WTC11 (cell line): ENCODE data around the gene STRN. TPM values are rescaled to one million over a fixed set of nuclear protein-coding genes. Genes with fewer than 3 reads are reported as not detected.

Experiments
- ATAC-seq: fragments of 200-7000 bp; cut with Tn5 transposase; 2 replicates; pipeline ENCODE4 v1.10.0; 2021; ENCODE audit warnings: mild to moderate bottlenecking, moderate library complexity
- CTCF ChIA-PET: fragments of 300-600 bp; sonication (Branson Sonifier 250); formaldehyde crosslinking; loops from one replicate; lab custom pipeline; 2021; ENCODE audit warnings: antibody characterized with exemption; lab: Charles Lee
- POLR2A ChIA-PET: fragments of 350-600 bp; sonication (Branson Sonifier 250); formaldehyde crosslinking; loops from one replicate; lab custom pipeline; 2021; ENCODE audit warnings: antibody characterized with exemption; lab: Charles Lee
- DNase-seq: peaks from one replicate; pipeline ENCODE4 v3.0.0; 2021; ENCODE audit warnings: low spot score
- H3K27ac Mint-ChIP-seq: 2 replicates; pipeline ENCODE4 v1.8.0; 2021; ENCODE audit warnings: mixed read lengths
- H3K27me3 Mint-ChIP-seq: 2 replicates; pipeline ENCODE4 v1.8.0; 2021; ENCODE audit warnings: low read depth, mild to moderate bottlenecking, moderate library complexity, mixed read lengths
- H3K36me3 Mint-ChIP-seq: 2 replicates; pipeline ENCODE4 v1.8.0; 2021; ENCODE audit warnings: mixed read lengths
- H3K4me1 Mint-ChIP-seq: 2 replicates; pipeline ENCODE4 v1.8.0; 2022; ENCODE audit warnings: mixed read lengths
- H3K4me3 Mint-ChIP-seq: 2 replicates; pipeline ENCODE4 v1.8.0; 2021; ENCODE audit warnings: mild to moderate bottlenecking, moderate library complexity, mixed read lengths
- H3K9me3 Mint-ChIP-seq: 2 replicates; pipeline ENCODE4 v1.8.0; 2021; ENCODE audit warnings: mixed read lengths
- AFF4 ChIP-seq: sonication (generic); formaldehyde crosslinking; IDR thresholded peaks from 2 replicates; pipeline ENCODE4 v1.8.1; 2023; ENCODE audit warnings: mild to moderate bottlenecking, missing genetic modification reagents, borderline replicate concordance
- ATF1 ChIP-seq: sonication (generic); formaldehyde crosslinking; IDR thresholded peaks from 2 replicates; pipeline ENCODE4 v1.8.1; 2023; ENCODE audit warnings: mild to moderate bottlenecking, moderate library complexity, missing genetic modification reagents
- E2F4 ChIP-seq: sonication (generic); formaldehyde crosslinking; IDR thresholded peaks from 2 replicates; pipeline ENCODE4 v1.8.1; 2022; ENCODE audit warnings: low read depth, mild to moderate bottlenecking, moderate library complexity, missing genetic modification reagents, borderline replicate concordance
- EMX1 ChIP-seq: fragments of 250-450 bp; sonication (Bioruptor Pico); IDR thresholded peaks from 2 replicates; pipeline ENCODE4 v1.8.0; 2021; ENCODE audit warnings: mild to moderate bottlenecking
- ERG ChIP-seq: fragments of 250-450 bp; sonication (Bioruptor Pico); IDR thresholded peaks from 2 replicates; pipeline ENCODE4 v1.8.0; 2021; ENCODE audit warnings: mild to moderate bottlenecking
- ESRRA ChIP-seq: sonication (generic); formaldehyde crosslinking; IDR thresholded peaks from 2 replicates; pipeline ENCODE4 v1.8.1; 2022; ENCODE audit warnings: mild to moderate bottlenecking, missing genetic modification reagents, borderline replicate concordance
- FOXP1 ChIP-seq: sonication (generic); formaldehyde crosslinking; IDR thresholded peaks from 2 replicates; pipeline ENCODE4 v1.8.0; 2022; ENCODE audit warnings: missing genetic modification reagents, mild to moderate bottlenecking, moderate library complexity, borderline replicate concordance
- GABPB1 ChIP-seq: sonication (generic); formaldehyde crosslinking; IDR thresholded peaks from 2 replicates; pipeline ENCODE4 v1.8.1; 2023; ENCODE audit warnings: mild to moderate bottlenecking, missing genetic modification reagents
- IRF2 ChIP-seq: sonication (generic); formaldehyde crosslinking; IDR thresholded peaks from 2 replicates; pipeline ENCODE4 v1.8.0; 2022; ENCODE audit warnings: low read depth, missing genetic modification reagents, borderline replicate concordance
- MLX ChIP-seq: sonication (generic); formaldehyde crosslinking; IDR thresholded peaks from 2 replicates; pipeline ENCODE4 v1.8.1; 2023; ENCODE audit warnings: mild to moderate bottlenecking, missing genetic modification reagents, moderate library complexity
- NR2C2 ChIP-seq: sonication (generic); formaldehyde crosslinking; IDR thresholded peaks from 2 replicates; pipeline ENCODE4 v1.8.0; 2022; ENCODE audit warnings: mild to moderate bottlenecking, missing genetic modification reagents
- NR3C1 ChIP-seq: sonication (generic); formaldehyde crosslinking; conservative IDR thresholded peaks from 2 replicates; pipeline ENCODE4 v1.8.1; 2023; ENCODE audit warnings: low read depth, mild to moderate bottlenecking, missing genetic modification reagents
- TP53 ChIP-seq: sonication (generic); formaldehyde crosslinking; IDR thresholded peaks from 2 replicates; pipeline ENCODE4 v1.8.1; 2023; ENCODE audit warnings: mild to moderate bottlenecking, missing genetic modification reagents
- USF1 ChIP-seq: sonication (generic); formaldehyde crosslinking; IDR thresholded peaks from 2 replicates; pipeline ENCODE4 v1.8.0; 2022; ENCODE audit warnings: mild to moderate bottlenecking, missing genetic modification reagents
- USF2 ChIP-seq: sonication (generic); formaldehyde crosslinking; IDR thresholded peaks from 2 replicates; pipeline ENCODE4 v1.8.1; 2023; ENCODE audit warnings: mild to moderate bottlenecking, missing genetic modification reagents, moderate library complexity
- ZNF317 ChIP-seq: sonication (generic); formaldehyde crosslinking; IDR thresholded peaks from 2 replicates; pipeline ENCODE4 v1.8.1; 2023; ENCODE audit warnings: low read depth, mild to moderate bottlenecking, moderate library complexity, missing genetic modification reagents, borderline replicate concordance
- ZNF423 ChIP-seq: fragments of 250-450 bp; sonication (Bioruptor Pico); IDR thresholded peaks from 2 replicates; pipeline ENCODE4 v2.1.2; 2022; ENCODE audit warnings: mild to moderate bottlenecking, moderate library complexity
- total RNA-seq: library from RNA; stranded (reverse); gene quantifications from 3 replicates; pipeline ENCODE4 v1.2.3, GENCODE V29; 2021

Gene STRN
- total RNA-seq, 1 experiment from 2014 or later = 34.7 TPM

- peaks cover 12% of the 10 kb centered on the region for H3K4me1 Mint-ChIP-seq
Observed at GRCh38 chr2:36819095-36819711, 147.1 kb downstream of the STRN start.

GRCh38 chr2:36818542-36818941 is 147.8 kb downstream of the STRN start:
- H3K27ac Mint-ChIP-seq = no peak overlapping the region
- POLR2A ChIA-PET = no interaction called here
- H3K27me3 Mint-ChIP-seq = no peaks in the 10 kb centered on the region
- no peaks in the 10 kb centered on the region for H3K36me3 Mint-ChIP-seq
- no peak for DNase-seq
- H3K4me3 Mint-ChIP-seq = no peak overlapping the region
- H3K4me1 Mint-ChIP-seq = peaks cover 7% of the 10 kb centered on the region
- no peaks in the 10 kb centered on the region for H3K9me3 Mint-ChIP-seq
- TF ChIP-seq FOXP1 (CRISPR knock-in tag) = no peak
- no peak for ATAC-seq
- CTCF ChIA-PET = interaction anchor here (1.1 to 3.1 kb wide), 4 partner anchors 13 to 101 kb away, joined by 3 to 15 read pairs (median 4); no protein-coding TSS in a partner anchor

More at GRCh38 chr2:36819095-36819711, 147.1 kb downstream of the STRN start:
- no peak for TF ChIP-seq NR3C1 (CRISPR knock-in tag)
- no peak for TF ChIP-seq NR2C2 (CRISPR knock-in tag)
- no peak for TF ChIP-seq E2F4 (CRISPR knock-in tag)
- TF ChIP-seq EMX1 (CRISPR knock-in tag) = no peak
- no peak for TF ChIP-seq IRF2
- no peak for TF ChIP-seq ESRRA (CRISPR knock-in tag)
- no peak for TF ChIP-seq ERG (CRISPR knock-in tag)
- TF ChIP-seq GABPB1 (CRISPR knock-in tag) = no peak
- no peak for TF ChIP-seq MLX
- ChIA-PET POLR2A (no interaction called here), CTCF (interaction anchor here (0.6 to 3.1 kb wide), 14 partner anchors 12 to 197 kb away, joined by 3 to 15 read pairs (median 3); partner anchors contain the start of gene STRN)
- Mint-ChIP-seq H3K36me3 (no peaks in the 10 kb centered on the region), H3K9me3 (no peaks in the 10 kb centered on the region), H3K4me3 (no peak overlapping the region), H3K27me3 (no peaks in the 10 kb centered on the region), H3K27ac (no peak overlapping the region)
- DNase-seq = peak; percentile 30
- peak; percentile 61 for ATAC-seq

GRCh38 chr2:36812196-36812595 is 154.1 kb downstream of the STRN start:
- CTCF ChIA-PET = interaction anchor here (0.9 to 2.9 kb wide), 8 partner anchors 9 to 214 kb away, joined by 3 to 13 read pairs (median 6); no protein-coding TSS in a partner anchor
- H3K4me1 Mint-ChIP-seq = peaks cover 3% of the 10 kb centered on the region; the same call in 1 of the 2 replicates
- peaks cover 2% of the 10 kb centered on the region; the same call in 1 of the 2 replicates for H3K27me3 Mint-ChIP-seq
- H3K9me3 Mint-ChIP-seq = peaks cover 13% of the 10 kb centered on the region
- POLR2A ChIA-PET = interaction anchor here (0.7 kb wide), 1 partner anchor 408 kb away, joined by 4 read pairs; no protein-coding TSS in a partner anchor
- TF ChIP-seq AFF4 = no peak
- no peak for TF ChIP-seq ZNF317 (CRISPR knock-in tag)
- TF ChIP-seq E2F4 (CRISPR knock-in tag) = no peak
- TF ChIP-seq MLX = no peak
- TF ChIP-seq USF2 = no peak
- no peak for TF ChIP-seq USF1
- no peak for TF ChIP-seq TP53 (CRISPR knock-in tag)
- no peak for TF ChIP-seq ZNF423
- TF ChIP-seq ATF1 (CRISPR knock-in tag) = no peak
- no peak for TF ChIP-seq IRF2
- no peak overlapping the region for H3K27ac Mint-ChIP-seq
- peak; percentile 78 for DNase-seq
- H3K36me3 Mint-ChIP-seq = no peaks in the 10 kb centered on the region
- ATAC-seq = peak; percentile 99
- no peak overlapping the region for H3K4me3 Mint-ChIP-seq
